Neural progenitor cell (in vitro differentiated cells): ENCODE results near the gene ELP1. TPM values are rescaled to one million over a fixed set of nuclear protein-coding genes. Genes with fewer than 3 reads are reported as not detected.

Source experiments
- DNase-seq: peaks from one replicate; pipeline ENCODE4 v3.0.0-alpha.2; 2016; ENCODE audit warnings: low spot score
- H2AFZ ChIP-seq: fragments of 200-600 bp; sonication (generic); replicated peaks from 2 replicates; pipeline ENCODE4 v1.6.1; 2016; ENCODE audit warnings: antibody characterized with exemption
- H3F3A ChIP-seq: fragments of 200-600 bp; sonication (generic); 2 replicates; pipeline ENCODE4 v1.6.1; 2016; ENCODE audit warnings: antibody characterized with exemption, low read depth
- H3K27ac ChIP-seq: fragments of 200-600 bp; sonication (generic); 2 replicates; pipeline ENCODE4 v1.5.1; 2016; ENCODE audit warnings: mild to moderate bottlenecking
- H3K27me3 ChIP-seq: fragments of 200-600 bp; sonication (generic); 2 replicates; pipeline ENCODE4 v1.6.1; 2016; ENCODE audit warnings: mild to moderate bottlenecking, moderate library complexity
- H3K36me3 ChIP-seq: fragments of 200-600 bp; sonication (generic); 2 replicates; pipeline ENCODE4 v1.5.1; 2016
- H3K4me1 ChIP-seq: fragments of 200-600 bp; sonication (generic); 2 replicates; pipeline ENCODE4 v1.6.1; 2016; ENCODE audit warnings: mixed run types
- H3K4me2 ChIP-seq: fragments of 200-600 bp; sonication (generic); 2 replicates; pipeline ENCODE4 v1.6.1; 2016
- H3K4me3 ChIP-seq: fragments of 200-600 bp; sonication (generic); 2 replicates; pipeline ENCODE4 v1.5.1; 2016
- H3K79me2 ChIP-seq: fragments of 200-600 bp; sonication (generic); 2 replicates; pipeline ENCODE4 v1.6.1; 2016; ENCODE audit warnings: low read depth
- H3K9ac ChIP-seq: fragments of 200-600 bp; sonication (generic); 2 replicates; pipeline ENCODE4 v1.6.1; 2016
- H3K9me3 ChIP-seq: fragments of 200-600 bp; sonication (generic); 2 replicates; pipeline ENCODE4 v1.5.1; 2016; ENCODE audit warnings: low read depth
- H4K20me1 ChIP-seq: fragments of 200-600 bp; sonication (generic); 2 replicates; pipeline ENCODE4 v1.6.1; 2016; ENCODE audit warnings: low read depth
- H3K27ac Mint-ChIP-seq: 3 replicates; pipeline ENCODE4 v1.8.0; 2021; ENCODE audit warnings: mixed read lengths
- H3K27me3 Mint-ChIP-seq: 2 replicates; pipeline ENCODE4 v1.8.0; 2022; ENCODE audit warnings: low read depth, mild to moderate bottlenecking, inconsistent platforms, moderate library complexity, mixed read lengths; ENCODE audit not compliant: insufficient read depth
- H3K36me3 Mint-ChIP-seq: 3 replicates; pipeline ENCODE4 v1.8.0; 2021; ENCODE audit warnings: mixed read lengths
- H3K4me1 Mint-ChIP-seq: 3 replicates; pipeline ENCODE4 v1.8.0; 2021; ENCODE audit warnings: mixed read lengths
- H3K4me3 Mint-ChIP-seq: 3 replicates; pipeline ENCODE4 v1.8.0; 2021; ENCODE audit warnings: mild to moderate bottlenecking, moderate library complexity, mixed read lengths
- H3K9me3 Mint-ChIP-seq: 3 replicates; pipeline ENCODE4 v1.8.0; 2020; ENCODE audit warnings: mixed read lengths
- EZH2 ChIP-seq: fragments of 200-600 bp; sonication (generic); IDR thresholded peaks from 2 replicates; pipeline ENCODE4 v1.6.1; 2017; ENCODE audit warnings: antibody characterized with exemption, mild to moderate bottlenecking, moderate library complexity
- EZH2phosphoT487 ChIP-seq: fragments of 200-600 bp; sonication (generic); IDR thresholded peaks from 2 replicates; pipeline ENCODE4 v1.6.1; 2017; ENCODE audit warnings: antibody characterized with exemption
- small RNA-seq: library from RNA; depleted of rRNA; stranded (forward); fragments of <200 nt; gene quantifications from one replicate; pipeline ENCODE3, GENCODE V24; 2015
- total RNA-seq: library from RNA; depleted of rRNA; stranded (reverse); fragments of >200 nt; gene quantifications from 2 replicates; pipeline ENCODE4 v1.2.3, GENCODE V29; 2015; ENCODE audit warnings: low replicate concordance
- TF ChIP-seq, protein P1 (sequence below): fragments of 200-600 bp; sonication (generic); IDR thresholded peaks from 2 replicates; pipeline ENCODE4 v1.5.1; 2017; ENCODE audit warnings: antibody characterized with exemption, mild to moderate bottlenecking

ELP1 gene
- total RNA-seq, 1 donor from 2014 or later = 97.2 TPM

- H4K20me1 ChIP-seq = no peaks in the 10 kb centered on the region
- Mint-ChIP-seq H3K9me3 (no peaks in the 10 kb centered on the region), H3K4me3 (no peak overlapping the region), H3K27me3 (peaks cover 3% of the 10 kb centered on the region), H3K36me3 (no peaks in the 10 kb centered on the region), H3K4me1 (no peaks in the 10 kb centered on the region), H3K27ac (no peak overlapping the region)
- H3K36me3 ChIP-seq = no peaks in the 10 kb centered on the region
- DNase-seq = no peak
- H3K9me3 ChIP-seq = no peaks in the 10 kb centered on the region
- H3K27ac ChIP-seq = no peak overlapping the region
- H3F3A ChIP-seq = no peaks in the 10 kb centered on the region
- H3K9ac ChIP-seq = no peak overlapping the region
- no peak overlapping the region for H2AFZ ChIP-seq
- TF ChIP-seq EZH2 (no peak), EZH2phosphoT487 (no peak)
- TF ChIP-seq, protein P1, sequence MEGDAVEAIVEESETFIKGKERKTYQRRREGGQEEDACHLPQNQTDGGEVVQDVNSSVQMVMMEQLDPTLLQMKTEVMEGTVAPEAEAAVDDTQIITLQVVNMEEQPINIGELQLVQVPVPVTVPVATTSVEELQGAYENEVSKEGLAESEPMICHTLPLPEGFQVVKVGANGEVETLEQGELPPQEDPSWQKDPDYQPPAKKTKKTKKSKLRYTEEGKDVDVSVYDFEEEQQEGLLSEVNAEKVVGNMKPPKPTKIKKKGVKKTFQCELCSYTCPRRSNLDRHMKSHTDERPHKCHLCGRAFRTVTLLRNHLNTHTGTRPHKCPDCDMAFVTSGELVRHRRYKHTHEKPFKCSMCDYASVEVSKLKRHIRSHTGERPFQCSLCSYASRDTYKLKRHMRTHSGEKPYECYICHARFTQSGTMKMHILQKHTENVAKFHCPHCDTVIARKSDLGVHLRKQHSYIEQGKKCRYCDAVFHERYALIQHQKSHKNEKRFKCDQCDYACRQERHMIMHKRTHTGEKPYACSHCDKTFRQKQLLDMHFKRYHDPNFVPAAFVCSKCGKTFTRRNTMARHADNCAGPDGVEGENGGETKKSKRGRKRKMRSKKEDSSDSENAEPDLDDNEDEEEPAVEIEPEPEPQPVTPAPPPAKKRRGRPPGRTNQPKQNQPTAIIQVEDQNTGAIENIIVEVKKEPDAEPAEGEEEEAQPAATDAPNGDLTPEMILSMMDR = no peak
- H3K27me3 ChIP-seq = no peaks in the 10 kb centered on the region
- no peak overlapping the region for H3K4me3 ChIP-seq
- H3K79me2 ChIP-seq = no peaks in the 10 kb centered on the region
- no peaks in the 10 kb centered on the region for H3K4me1 ChIP-seq
- no peak overlapping the region for H3K4me2 ChIP-seq
Measured at GRCh38 chr9:108830272-108830671, 103.7 kb downstream of the ELP1 start.

GRCh38 chr9:108823829-108824228 is 110.1 kb downstream of the ELP1 start:
- no peaks in the 10 kb centered on the region for H3K27me3 ChIP-seq
- H2AFZ ChIP-seq = no peak overlapping the region
- no peak for DNase-seq
- no peak overlapping the region for H3K4me3 Mint-ChIP-seq
- no peaks in the 10 kb centered on the region for H3K4me1 Mint-ChIP-seq
- no peak overlapping the region for H3K27ac Mint-ChIP-seq
- H3K9me3 Mint-ChIP-seq = peaks cover 21% of the 10 kb centered on the region
- TF ChIP-seq EZH2phosphoT487 (no peak), EZH2 (no peak)
- TF ChIP-seq, protein P1 = no peak
- H3F3A ChIP-seq = no peaks in the 10 kb centered on the region
- no peak overlapping the region for H3K4me3 ChIP-seq
- H3K36me3 Mint-ChIP-seq = peaks cover 2% of the 10 kb centered on the region
- no peaks in the 10 kb centered on the region for H3K27me3 Mint-ChIP-seq
- H3K27ac ChIP-seq = no peak overlapping the region
- no peak overlapping the region for H3K9ac ChIP-seq
- no peaks in the 10 kb centered on the region for H3K4me1 ChIP-seq
- H4K20me1 ChIP-seq = no peaks in the 10 kb centered on the region
- H3K4me2 ChIP-seq = no peak overlapping the region
- H3K79me2 ChIP-seq = no peaks in the 10 kb centered on the region
- H3K9me3 ChIP-seq = no peaks in the 10 kb centered on the region
- H3K36me3 ChIP-seq = no peaks in the 10 kb centered on the region

Small RNAs within 50 kb of the gene (small RNA-seq; reads per million reads assigned to genes)
- not detected for gene AL359692.1

Other genes with a start within 250 kb of the ELP1 start
- not detected in 2 replicates for gene ACTL7B, start 78.1 kb downstream of the ELP1 start, total RNA-seq
- gene ACTL7A, start 71.9 kb downstream of the ELP1 start, total RNA-seq = not detected in 2 replicates
- gene ABITRAM, start 276 bp upstream of the ELP1 start, total RNA-seq = 13.1 and 20.4 TPM in 2 replicates
- 102 and 156 TPM in 2 replicates for gene CTNNAL1, start 79.4 kb upstream of the ELP1 start, total RNA-seq
- gene TMEM245, start 185.8 kb upstream of the ELP1 start, total RNA-seq = 65.9 and 85.3 TPM in 2 replicates
- gene FRRS1L, start 233.1 kb upstream of the ELP1 start, total RNA-seq = 4.3 and 13.3 TPM in 2 replicates